HCT116 (cell line): ENCODE data around the gene PDGFD. TPM values are rescaled to one million over a fixed set of nuclear protein-coding genes. Genes with fewer than 3 reads are reported as not detected.

Source experiments
- ATAC-seq: fragments of 200-7000 bp; cut with Tn5 transposase; 2 replicates; pipeline ENCODE4 v1.9.1; 2020; ENCODE audit warnings: mild to moderate bottlenecking, moderate library complexity
- BruUV-seq: library from RNA; stranded (reverse); fragments of 400-500 nt; replicated peaks from 2 replicates; lab custom pipeline; 2021; lab: Mats Ljungman, UMichigan
- CTCF ChIA-PET: fragments of 300-600 bp; sonication (Branson Sonifier 250); formaldehyde crosslinking; loops from one replicate; lab custom pipeline; 2021; ENCODE audit warnings: antibody characterized with exemption; lab: Charles Lee
- POLR2A ChIA-PET: fragments of 300-600, 350-600 bp; sonication (Branson Sonifier 250); formaldehyde crosslinking; loops from one replicate; lab custom pipeline; 2021; ENCODE audit warnings: antibody characterized with exemption; lab: Charles Lee
- RAD21 ChIA-PET, 2 experiments: fragments of 300-600 bp; sonication (Branson Sonifier 250); formaldehyde crosslinking; loops; one replicate each; lab custom pipeline; 2023; ENCODE audit warnings: low total read pairs in 2 of 2; ENCODE audit not compliant: uncharacterized antibody in 2 of 2, unreplicated experiment in 2 of 2, low non-redundant PET in 1 of 2; lab: Charles Lee
- DNase-seq: peaks from one replicate; pipeline ENCODE4 v3.0.0-alpha.2; 2010; ENCODE audit warnings: low read depth, low spot score
- H2AFZ ChIP-seq: fragments of 200-600 bp; shearing (Covaris generic), sonication (generic); 2 replicates; pipeline ENCODE4 v1.6.1; 2017; ENCODE audit warnings: low read depth, mixed run types, mixed read lengths, antibody characterized with exemption, low read length; ENCODE audit not compliant: poor library complexity, severe bottlenecking
- H3K27ac ChIP-seq: 2 replicates; pipeline ENCODE4 v1.5.1; 2012; ENCODE audit warnings: low read depth, low read length
- H3K27me3 ChIP-seq: fragments of 200-600 bp; sonication (generic); 2 replicates; pipeline ENCODE4 v1.6.1; 2016; ENCODE audit warnings: mixed run types, low read length, mixed read lengths; ENCODE audit not compliant: insufficient read depth
- H3K36me3 ChIP-seq, 2 experiments: fragments of 200-500 bp in 1 of 2; fragments of 200-600 bp in 1 of 2; sonication (Bioruptor generic) in 1 of 2; sonication (generic) in 1 of 2; 2 replicates each; pipeline versions ENCODE4 v1.5.1 to v1.6.1; 2014 to 2016; ENCODE audit warnings: low read length in 2 of 2, inconsistent platforms in 1 of 2, mixed read lengths in 1 of 2, mixed run types in 1 of 2; ENCODE audit not compliant: insufficient read depth in 2 of 2, control insufficient read depth in 1 of 2
- H3K4me1 ChIP-seq, 2 experiments: fragments of 200-600 bp in 1 of 2; sonication (generic) in 1 of 2; 2 replicates each; pipeline versions ENCODE4 v1.5.1 to v1.6.1; 2012 to 2017; ENCODE audit warnings: low read length in 2 of 2, inconsistent platforms in 1 of 2, mild to moderate bottlenecking in 1 of 2, mixed read lengths in 1 of 2, mixed run types in 1 of 2, moderate library complexity in 1 of 2; ENCODE audit not compliant: insufficient read depth in 2 of 2, control insufficient read depth in 1 of 2
- H3K4me2 ChIP-seq: fragments of 200-600 bp; sonication (generic); 2 replicates; pipeline ENCODE4 v1.6.1; 2017; ENCODE audit warnings: mixed run types, low read length, mixed read lengths
- H3K4me3 ChIP-seq, 2 experiments: fragments of 200-600 bp in 1 of 2; sonication (generic) in 1 of 2; replicated peaks in 1 of 2; 2 replicates each; pipeline ENCODE4 v1.5.1; 2011 to 2016; ENCODE audit warnings: low read length in 2 of 2, control low read depth in 1 of 2, low read depth in 1 of 2, mild to moderate bottlenecking in 1 of 2, mixed read lengths in 1 of 2, mixed run types in 1 of 2
- H3K79me2 ChIP-seq: fragments of 200-600 bp; sonication (generic); 2 replicates; pipeline ENCODE4 v1.6.1; 2017; ENCODE audit warnings: mild to moderate bottlenecking, mixed run types, low read length, moderate library complexity, mixed read lengths; ENCODE audit not compliant: insufficient read depth
- H3K9ac ChIP-seq: fragments of 200-600 bp; sonication (generic); 2 replicates; pipeline ENCODE4 v1.6.1; 2016; ENCODE audit warnings: low read length, mixed read lengths
- H3K9me2 ChIP-seq: fragments of 200-600 bp; sonication (generic), shearing (Covaris generic); 2 replicates; pipeline ENCODE4 v1.6.1; 2017; ENCODE audit warnings: mixed run types, mild to moderate bottlenecking, moderate library complexity; ENCODE audit not compliant: insufficient read depth
- H3K9me3 ChIP-seq, 2 experiments: fragments of 200-500 bp in 1 of 2; fragments of 200-600 bp in 1 of 2; sonication (Bioruptor generic) in 1 of 2; sonication (generic) in 1 of 2; 2 replicates each; pipeline ENCODE4 v1.6.1; 2014 to 2017; ENCODE audit warnings: low read length in 2 of 2, mixed read lengths in 2 of 2, inconsistent platforms in 1 of 2, low read depth in 1 of 2, mild to moderate bottlenecking in 1 of 2, mixed run types in 1 of 2, moderate library complexity in 1 of 2; ENCODE audit not compliant: control insufficient read depth in 1 of 2, insufficient read depth in 1 of 2
- H4K20me1 ChIP-seq: fragments of 200-600 bp; sonication (generic), shearing (Covaris generic); 2 replicates; pipeline ENCODE4 v1.6.1; 2017; ENCODE audit warnings: mixed run types, mild to moderate bottlenecking, moderate library complexity; ENCODE audit not compliant: insufficient read depth
- CTCF ChIP-seq, 3 experiments: fragments of 200-600 bp in 1 of 3; sonication (generic) in 1 of 3; IDR thresholded peaks in 2 of 3; conservative IDR thresholded peaks in 1 of 3; 2 replicates each; pipeline ENCODE4 v1.5.1; 2012 to 2017; ENCODE audit warnings: low read depth in 2 of 3, low read length in 2 of 3, antibody characterized with exemption in 1 of 3, borderline replicate concordance in 1 of 3, control low read depth in 1 of 3, mild to moderate bottlenecking in 1 of 3, mixed read lengths in 1 of 3, mixed run types in 1 of 3, moderate library complexity in 1 of 3; ENCODE audit not compliant: insufficient read depth in 1 of 3
- EGR1 ChIP-seq: IDR thresholded peaks from 2 replicates; pipeline ENCODE4 v1.6.1; 2012; ENCODE audit warnings: low read depth
- ELF1 ChIP-seq: IDR thresholded peaks from 2 replicates; pipeline ENCODE4 v1.6.1; 2012; ENCODE audit warnings: low read depth, borderline replicate concordance
- EZH2 ChIP-seq: fragments of 200-600 bp; sonication (generic); IDR thresholded peaks from 2 replicates; pipeline ENCODE4 v1.6.1; 2017; ENCODE audit warnings: antibody characterized with exemption, mixed run types
- EZH2phosphoT487 ChIP-seq: fragments of 200-600 bp; IDR thresholded peaks from 2 replicates; pipeline ENCODE4 v1.6.1; 2018; ENCODE audit warnings: antibody characterized with exemption, borderline replicate concordance
- FOSL1 ChIP-seq: IDR thresholded peaks from 2 replicates; pipeline ENCODE4 v1.6.1; 2012; ENCODE audit warnings: low read depth
- JUND ChIP-seq: IDR thresholded peaks from 2 replicates; pipeline ENCODE4 v1.6.1; 2012
- POLR2A ChIP-seq: IDR thresholded peaks from 2 replicates; pipeline ENCODE4 v1.7.0; 2011; ENCODE audit warnings: borderline replicate concordance; ENCODE audit not compliant: insufficient read depth, insufficient read length; ENCODE audit errors: extremely low read depth
- POLR2AphosphoS5 ChIP-seq: IDR thresholded peaks from 2 replicates; pipeline ENCODE4 v1.6.1; 2011; ENCODE audit warnings: mild to moderate bottlenecking, low read depth, low read length, moderate library complexity
- SIN3A ChIP-seq: IDR thresholded peaks from 2 replicates; pipeline ENCODE4 v1.6.1; 2012; ENCODE audit warnings: low read depth
- SP1 ChIP-seq: IDR thresholded peaks from 2 replicates; pipeline ENCODE4 v1.6.1; 2012; ENCODE audit warnings: low read depth
- SRF ChIP-seq: IDR thresholded peaks from 2 replicates; pipeline ENCODE4 v1.6.1; 2012; ENCODE audit warnings: low read depth
- TCF7L2 ChIP-seq: IDR thresholded peaks from 2 replicates; pipeline ENCODE4 v1.7.0; 2011; ENCODE audit warnings: borderline replicate concordance, inconsistent platforms; ENCODE audit not compliant: insufficient read depth, insufficient read length; ENCODE audit errors: extremely low read depth
- YY1 ChIP-seq: IDR thresholded peaks from 2 replicates; pipeline ENCODE4 v1.6.1; 2011; ENCODE audit warnings: low read length, low read depth, moderate library complexity, mild to moderate bottlenecking; ENCODE audit not compliant: insufficient replicate concordance; ENCODE audit errors: extremely low read depth
- ZBTB33 ChIP-seq: IDR thresholded peaks from 2 replicates; pipeline ENCODE4 v1.6.1; 2011; ENCODE audit warnings: mild to moderate bottlenecking, low read length, moderate library complexity; ENCODE audit not compliant: insufficient replicate concordance; ENCODE audit errors: extremely low read depth
- ZFX ChIP-seq: fragments of 450-650 bp; IDR thresholded peaks from 2 replicates; pipeline ENCODE4 v1.6.1; 2017
- ZNF274 ChIP-seq: fragments of 200-500 bp; sonication (Bioruptor generic); IDR thresholded peaks from 2 replicates; pipeline ENCODE4 v1.6.1; 2014; ENCODE audit warnings: mild to moderate bottlenecking, low read depth, low read length, inconsistent platforms
- intact Hi-C: fragments of 100-400 bp; cut with micrococcal nuclease; formaldehyde crosslinking; loops from 2 replicates; pipeline ENCODE4 v1.10.0; 2022
- total RNA-seq: library from RNA; stranded (reverse); gene quantifications from one replicate; pipeline ENCODE4 v1.2.1, GENCODE V29; 2021; ENCODE audit not compliant: unreplicated experiment
- TF ChIP-seq, protein P1 (sequence below): IDR thresholded peaks from 2 replicates; pipeline ENCODE4 v1.6.1; 2012

The PDGFD gene
- total RNA-seq, 1 experiment from 2014 or later = 0.34 TPM

GRCh38 chr11:104015649-104016415 is 148.1 kb downstream of the PDGFD start:
- intact Hi-C loops = no loop called here
- RAD21 ChIA-PET = no interaction called here
- POLR2A ChIA-PET = no interaction called here
- H3K9me3 ChIP-seq = no peaks in the 10 kb centered on the region
- H3K27ac ChIP-seq = no peak overlapping the region
- H4K20me1 ChIP-seq = no peaks in the 10 kb centered on the region
- no peak overlapping the region for H2AFZ ChIP-seq
- no peaks in the 10 kb centered on the region for H3K27me3 ChIP-seq
- H3K36me3 ChIP-seq = no peaks in the 10 kb centered on the region
- no TSS peak for BruUV-seq
- DNase-seq = no peak
- no peak overlapping the region for H3K4me2 ChIP-seq
- H3K79me2 ChIP-seq = no peaks in the 10 kb centered on the region
- no peaks in the 10 kb centered on the region for H3K4me1 ChIP-seq
- no peak overlapping the region for H3K9ac ChIP-seq
- no peaks in the 10 kb centered on the region for H3K9me2 ChIP-seq
- ATAC-seq = no peak
- H3K4me3 ChIP-seq = no peak overlapping the region
- CTCF ChIA-PET = no interaction called here
- TF ChIP-seq ELF1 = no peak
- TF ChIP-seq, protein P1, sequence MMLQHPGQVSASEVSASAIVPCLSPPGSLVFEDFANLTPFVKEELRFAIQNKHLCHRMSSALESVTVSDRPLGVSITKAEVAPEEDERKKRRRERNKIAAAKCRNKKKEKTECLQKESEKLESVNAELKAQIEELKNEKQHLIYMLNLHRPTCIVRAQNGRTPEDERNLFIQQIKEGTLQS = no peak
- no peak for TF ChIP-seq TCF7L2
- no peak for TF ChIP-seq CTCF (IDR thresholded peaks at IDR 0.05 in 2 of 3, conservative IDR thresholded peaks at IDR 0.05 in 1 of 3; ENCODE audit: borderline replicate concordance in 1 of 3, insufficient read depth in 1 of 3, low read depth in 2 of 3, low read length in 2 of 3)
- no peak for TF ChIP-seq ZNF274

GRCh38 chr11:104011044-104011443 is 152.9 kb downstream of the PDGFD start:
- intact Hi-C loops = no loop called here
- H3K9me2 ChIP-seq = no peaks in the 10 kb centered on the region
- no peaks in the 10 kb centered on the region for H4K20me1 ChIP-seq
- RAD21 ChIA-PET = no interaction called here
- POLR2A ChIA-PET = no interaction called here
- no peaks in the 10 kb centered on the region for H3K27me3 ChIP-seq
- no peaks in the 10 kb centered on the region for H3K79me2 ChIP-seq
- no peak overlapping the region for H2AFZ ChIP-seq
- H3K4me2 ChIP-seq = no peak overlapping the region
- H3K36me3 ChIP-seq = no peaks in the 10 kb centered on the region
- ATAC-seq (no peak), DNase-seq (no peak)
- H3K4me3 ChIP-seq = no peak overlapping the region
- no peaks in the 10 kb centered on the region for H3K4me1 ChIP-seq
- no peak overlapping the region for H3K9ac ChIP-seq
- H3K27ac ChIP-seq = no peak overlapping the region
- CTCF ChIA-PET = no interaction called here
- BruUV-seq = no TSS peak
- H3K9me3 ChIP-seq = no peaks in the 10 kb centered on the region
- TF ChIP-seq SP1 = no peak
- no peak for TF ChIP-seq YY1
- TF ChIP-seq ZBTB33 = no peak
- no peak for TF ChIP-seq POLR2A
- TF ChIP-seq ZFX = no peak
- no peak for TF ChIP-seq EZH2phosphoT487
- no peak for TF ChIP-seq EZH2
- TF ChIP-seq JUND = no peak
- TF ChIP-seq EGR1 = no peak
- no peak for TF ChIP-seq FOSL1
- TF ChIP-seq SRF = no peak
- TF ChIP-seq POLR2AphosphoS5 = no peak
- TF ChIP-seq SIN3A = no peak
